Peyer's patch (tissue), 4 donors: ENCODE results near the gene LIPE. TPM values are rescaled to one million over a fixed set of nuclear protein-coding genes. Genes with fewer than 3 reads are reported as not detected.

Source experiments
- DNase-seq, 3 donors: peaks; one replicate each; pipeline ENCODE4 v3.0.0-alpha.2; 2017 to 2019
- H3K27ac ChIP-seq, 4 donors: fragments of 200-600 bp; sonication (generic); one replicate each; pipeline ENCODE4 v1.5.1; 2016 to 2019
- H3K27me3 ChIP-seq, 2 donors: fragments of 200-600 bp; sonication (generic); one replicate each; pipeline ENCODE4 v1.5.1; 2019
- H3K36me3 ChIP-seq, 3 donors: fragments of 200-600 bp; sonication (generic); one replicate each; pipeline ENCODE4 v1.5.1; 2016 to 2019
- H3K4me1 ChIP-seq, 4 donors: fragments of 200-600 bp; sonication (generic); one replicate each; pipeline ENCODE4 v1.5.1; 2016 to 2019
- H3K4me3 ChIP-seq, 4 donors: fragments of 200-600 bp; sonication (generic); 1 replicate in 3 of 4; 2 replicates in 1 of 4; pipeline ENCODE4 v1.5.1; 2016 to 2019; ENCODE audit warnings: mild to moderate bottlenecking in 1 of 4
- H3K9me3 ChIP-seq, 4 donors: fragments of 200-600 bp; sonication (generic); one replicate each; pipeline ENCODE4 v1.5.1; 2016 to 2019; ENCODE audit warnings: mild to moderate bottlenecking in 1 of 4
- CTCF ChIP-seq, 6 experiments: fragments of 450-650 bp in 4 of 6; fragments of 200-600 bp in 2 of 6; sonication (generic) in 1 of 6; IDR thresholded peaks; one replicate each; pipeline ENCODE4 v1.5.1; 2017 to 2019; ENCODE audit warnings: antibody characterized with exemption in 6 of 6, mild to moderate bottlenecking in 3 of 6, moderate library complexity in 1 of 6
- POLR2A ChIP-seq, 2 donors: fragments of 450-650 bp; IDR thresholded peaks; one replicate each; pipeline ENCODE4 v1.5.1; 2017; ENCODE audit warnings: antibody characterized with exemption in 2 of 2, mild to moderate bottlenecking in 2 of 2, moderate library complexity in 2 of 2
- total RNA-seq, 4 donors: library from RNA; depleted of rRNA; stranded (reverse); fragments of >200 nt; gene quantifications; one replicate each; pipeline ENCODE4 v1.1.0, GENCODE V29; 2016

Gene LIPE
- total RNA-seq, 4 donors from 2014 or later: 28.9 to 46.6 (median 34.8) TPM

DNA sequence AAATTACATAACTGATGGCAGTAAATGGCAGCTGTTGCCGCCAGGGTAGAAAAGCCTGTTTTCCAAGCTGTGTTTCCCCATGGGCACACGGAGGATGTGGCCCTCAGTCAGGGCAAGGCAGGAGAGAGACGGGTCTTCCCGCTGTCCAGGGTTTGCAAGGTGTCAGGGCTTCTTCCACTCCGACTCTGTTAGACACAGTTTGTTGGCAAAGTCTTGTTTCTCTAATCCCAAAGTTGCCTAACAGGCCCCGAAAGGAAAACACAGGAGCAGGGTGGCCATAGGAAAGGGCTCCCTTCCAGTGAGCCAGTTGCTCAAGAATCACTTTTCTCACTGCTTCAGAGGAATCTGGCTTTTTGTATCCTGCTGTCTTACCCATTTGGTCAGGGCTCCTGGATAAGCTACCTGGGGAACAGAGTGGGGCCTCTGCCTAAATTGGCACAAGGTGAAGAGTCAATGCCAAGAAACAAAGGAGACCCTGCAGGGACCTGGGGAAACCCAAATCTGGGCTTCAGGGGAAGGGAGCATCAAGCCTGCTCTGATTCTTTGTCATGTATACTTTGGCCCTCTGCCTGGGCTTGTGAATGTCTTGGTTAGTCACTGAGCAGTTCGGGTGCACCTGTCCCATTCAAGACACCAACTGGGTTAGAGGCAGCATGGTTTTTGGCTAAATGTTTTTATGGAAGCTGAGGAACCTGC, 44.5 kb upstream of the LIPE start:
- no peaks in the 10 kb centered on the region for H3K36me3 ChIP-seq
- H3K4me1 ChIP-seq: no peaks in the 10 kb centered on the region
- TF ChIP-seq CTCF (IDR thresholded peaks at IDR 0.05) (no peak), POLR2A (IDR thresholded peaks at IDR 0.05) (no peak)
- no peak overlapping the region for H3K27ac ChIP-seq
- H3K4me3 ChIP-seq: no peak overlapping the region
- no peaks in the 10 kb centered on the region for H3K27me3 ChIP-seq
- no peaks in the 10 kb centered on the region for H3K9me3 ChIP-seq
- no peak for DNase-seq

GRCh38 chr19:42469311-42470235, 42.4 kb upstream of the LIPE start:
- H3K4me3 ChIP-seq: no peak overlapping the region

GRCh38 chr19:42468273-42468796, 41.1 kb upstream of the LIPE start:
- Histone ChIP-seq H3K4me1 (no peaks in the 10 kb centered on the region), H3K4me3 (no peak overlapping the region), H3K27me3 (no peaks in the 10 kb centered on the region), H3K36me3 (no peaks in the 10 kb centered on the region), H3K9me3 (no peaks in the 10 kb centered on the region), H3K27ac (no peak overlapping the region)
- TF ChIP-seq POLR2A (IDR thresholded peaks at IDR 0.05): no peak
- TF ChIP-seq CTCF (IDR thresholded peaks at IDR 0.05): no peak
- DNase-seq: peak in 2 of 3 donors; percentile 49 to 71

More at GRCh38 chr19:42469311-42470235, 42.4 kb upstream of the LIPE start:
- Histone ChIP-seq H3K27me3 (no peaks in the 10 kb centered on the region), H3K4me1 (no peaks in the 10 kb centered on the region), H3K36me3 (no peaks in the 10 kb centered on the region), H3K9me3 (no peaks in the 10 kb centered on the region), H3K27ac (no peak overlapping the region)
- no peak for DNase-seq
- TF ChIP-seq POLR2A (IDR thresholded peaks at IDR 0.05) (no peak), CTCF (IDR thresholded peaks at IDR 0.05) (no peak)

DNA sequence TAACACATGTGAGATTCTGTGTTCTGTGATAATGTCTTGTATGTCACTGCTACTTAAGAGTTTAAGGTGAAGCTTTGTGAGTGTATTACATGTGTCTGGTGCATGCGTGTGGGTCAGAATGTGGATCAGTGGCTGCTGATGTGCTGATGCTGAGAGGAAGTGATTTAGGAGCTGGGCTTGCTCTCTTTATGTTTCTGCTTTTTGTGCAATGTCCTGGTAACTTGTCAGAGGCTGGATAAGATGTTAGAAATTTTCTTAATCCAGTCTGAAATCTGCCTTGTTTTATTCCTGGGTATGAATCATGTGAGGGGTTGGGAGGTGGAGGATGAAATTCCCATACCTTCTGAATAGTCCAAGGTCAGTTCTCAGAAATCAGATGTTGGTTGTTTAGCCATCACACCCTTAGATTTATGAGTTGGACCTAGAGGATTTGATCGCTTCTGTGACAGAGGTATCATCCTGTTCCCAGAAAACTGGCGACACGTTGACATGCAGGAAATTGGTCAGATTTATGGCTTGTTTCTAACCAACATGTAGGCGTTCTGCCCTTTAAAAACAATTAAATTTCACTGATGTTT, 40.1 kb upstream of the LIPE start:
- Histone ChIP-seq H3K4me1 (peaks cover 0 to 8% (median 0%) of the 10 kb centered on the region in 4 donors), H3K27ac (no peak overlapping the region), H3K27me3 (no peaks in the 10 kb centered on the region), H3K4me3 (no peak overlapping the region), H3K9me3 (no peaks in the 10 kb centered on the region), H3K36me3 (no peaks in the 10 kb centered on the region)
- no peak for TF ChIP-seq POLR2A (IDR thresholded peaks at IDR 0.05)
- TF ChIP-seq CTCF (IDR thresholded peaks at IDR 0.05): no peak
- no peak for DNase-seq

GRCh38 chr19:42466521-42467182, 39.5 kb upstream of the LIPE start:
- Histone ChIP-seq H3K4me3 (no peak overlapping the region), H3K36me3 (no peaks in the 10 kb centered on the region), H3K27me3 (no peaks in the 10 kb centered on the region), H3K9me3 (no peaks in the 10 kb centered on the region), H3K27ac (peak overlapping the region in 2 of 4 donors; percentile 13 to 33), H3K4me1 (peaks cover 0 to 12% (median 0%) of the 10 kb centered on the region in 4 donors)
- TF ChIP-seq POLR2A (IDR thresholded peaks at IDR 0.05): no peak
- no peak for TF ChIP-seq CTCF (IDR thresholded peaks at IDR 0.05)
- DNase-seq: no peak
